Endothelial cell of umbilical vein (primary cell): ENCODE data around the gene COG5. TPM values are rescaled to one million over a fixed set of nuclear protein-coding genes. Genes with fewer than 3 reads are reported as not detected.

Experiments used
- BruUV-seq: library from RNA; stranded (reverse); fragments of 400-500 nt; replicated peaks from 2 replicates; lab custom pipeline; 2021; lab: Mats Ljungman, UMichigan
- CTCF ChIA-PET: fragments of 300-600, 350-600 bp; sonication (Branson Sonifier 250); formaldehyde crosslinking; loops from one replicate; lab custom pipeline; 2021; ENCODE audit warnings: antibody characterized with exemption, inconsistent platforms; lab: Charles Lee
- POLR2A ChIA-PET: fragments of 300-600, 350-600 bp; sonication (Branson Sonifier 250); formaldehyde crosslinking; loops from one replicate; lab custom pipeline; 2021; ENCODE audit warnings: antibody characterized with exemption, inconsistent platforms; lab: Charles Lee
- DNase-seq: peaks from one replicate; pipeline ENCODE4 v3.0.0-alpha.2; 2011; ENCODE audit warnings: low read depth, low spot score
- FAIRE-seq: peaks from 2 replicates; lab custom pipeline; 2011; peaks lifted over from hg19 to GRCh38; lab: Jason Lieb, UNC
- H2AFZ ChIP-seq: 2 replicates; pipeline ENCODE4 v1.6.0; 2012; ENCODE audit warnings: low read depth, low read length, control low read depth, inconsistent platforms
- H3K27ac ChIP-seq: 2 replicates; pipeline ENCODE4 v1.5.1; 2011; ENCODE audit warnings: low read depth, mild to moderate bottlenecking, control low read depth, low read length, moderate library complexity; ENCODE audit not compliant: insufficient read depth
- H3K27me3 ChIP-seq, 2 experiments: 2 replicates each; pipeline versions ENCODE4 v1.6.0 to v1.6.1; 2011; ENCODE audit warnings: low read length in 2 of 2, mixed read lengths in 1 of 2; ENCODE audit not compliant: control insufficient read depth in 2 of 2, insufficient read depth in 2 of 2
- H3K36me3 ChIP-seq, 2 experiments: 2 replicates in 1 of 2; 3 replicates in 1 of 2; pipeline ENCODE4 v1.5.1; 2011; ENCODE audit warnings: low read length in 2 of 2, mild to moderate bottlenecking in 1 of 2, moderate library complexity in 1 of 2; ENCODE audit not compliant: control insufficient read depth in 2 of 2, insufficient read depth in 2 of 2; ENCODE audit errors: extremely low read depth in 1 of 2
- H3K4me1 ChIP-seq: 3 replicates; pipeline ENCODE4 v1.5.1; 2011; ENCODE audit warnings: mild to moderate bottlenecking, low read length; ENCODE audit not compliant: control insufficient read depth, insufficient read depth; ENCODE audit errors: extremely low read depth
- H3K4me2 ChIP-seq: 2 replicates; pipeline ENCODE4 v1.6.1; 2011; ENCODE audit warnings: low read length, control low read depth, mixed read lengths; ENCODE audit not compliant: insufficient read depth
- H3K4me3 ChIP-seq, 3 experiments: fragments of 200-600 bp in 1 of 3; sonication (generic), shearing (Covaris generic) in 1 of 3; replicated peaks in 1 of 3; 2 replicates each; pipeline ENCODE4 v1.5.1; 2011 to 2016; ENCODE audit warnings: control low read depth in 3 of 3, low read length in 3 of 3, mild to moderate bottlenecking in 2 of 3, inconsistent platforms in 1 of 3, low read depth in 1 of 3, moderate library complexity in 1 of 3; ENCODE audit not compliant: insufficient read depth in 1 of 3
- H3K79me2 ChIP-seq: 2 replicates; pipeline ENCODE4 v1.6.0; 2012; ENCODE audit warnings: low read length, inconsistent platforms; ENCODE audit not compliant: control insufficient read depth, insufficient read depth
- H3K9ac ChIP-seq: replicated peaks from 2 replicates; pipeline ENCODE3; 2011; ENCODE audit warnings: low read length, control low read depth; ENCODE audit not compliant: insufficient read depth; ENCODE audit errors: extremely low read depth
- H3K9me1 ChIP-seq: replicated peaks from 3 replicates; pipeline ENCODE4 v1.6.0; 2011; ENCODE audit warnings: mild to moderate bottlenecking, low read length; ENCODE audit not compliant: control insufficient read depth, insufficient read depth; ENCODE audit errors: extremely low read depth
- H3K9me3 ChIP-seq: replicated peaks from 2 replicates; pipeline ENCODE4 v1.5.1; 2012; ENCODE audit warnings: low read length, inconsistent platforms; ENCODE audit not compliant: control insufficient read depth, insufficient read depth
- H4K20me1 ChIP-seq: replicated peaks from 2 replicates; pipeline ENCODE3; 2011; ENCODE audit warnings: mild to moderate bottlenecking, low read length; ENCODE audit not compliant: control insufficient read depth, insufficient read depth; ENCODE audit errors: extremely low read depth
- EZH2 ChIP-seq: IDR thresholded peaks from 2 replicates; pipeline ENCODE4 v1.6.1; 2012; ENCODE audit warnings: borderline replicate concordance, low read depth, mild to moderate bottlenecking, moderate library complexity, low read length, inconsistent platforms; ENCODE audit not compliant: severe bottlenecking
- FOS ChIP-seq: IDR thresholded peaks from 2 replicates; pipeline ENCODE4 v1.6.1; 2011; ENCODE audit warnings: mild to moderate bottlenecking, low read length, moderate library complexity, borderline replicate concordance; ENCODE audit not compliant: insufficient read depth
- GATA2 ChIP-seq: IDR thresholded peaks from 2 replicates; pipeline ENCODE4 v1.7.0; 2011; ENCODE audit warnings: low read depth, mild to moderate bottlenecking, moderate library complexity, mixed read lengths, low read length; ENCODE audit not compliant: insufficient read length, insufficient read depth
- JUN ChIP-seq: IDR thresholded peaks from 2 replicates; pipeline ENCODE4 v1.6.1; 2011; ENCODE audit warnings: borderline replicate concordance, low read depth; ENCODE audit not compliant: insufficient read length, insufficient read depth
- MAX ChIP-seq: IDR thresholded peaks from 2 replicates; pipeline ENCODE4 v1.6.1; 2011; ENCODE audit not compliant: insufficient read depth, insufficient read length
- MYC ChIP-seq: IDR thresholded peaks from one replicate; pipeline ENCODE4 v1.6.1; 2011; ENCODE audit warnings: mild to moderate bottlenecking, low read depth, low read length
- POLR2A ChIP-seq: IDR thresholded peaks from 2 replicates; pipeline ENCODE4 v1.6.1; 2012; ENCODE audit warnings: low read depth, mild to moderate bottlenecking, control low read depth, low read length
- POLR2AphosphoS5 ChIP-seq: IDR thresholded peaks from 2 replicates; pipeline ENCODE4 v1.6.1; 2012; ENCODE audit warnings: low read depth, mild to moderate bottlenecking, control low read depth, low read length, moderate library complexity; ENCODE audit not compliant: insufficient read depth
- dilution Hi-C: fragments of 300-500 bp; cut with MboI; formaldehyde crosslinking; loops from one replicate; pipeline ENCODE4 v1.15.0; 2019; ENCODE audit warnings: low sequenced_read_pairs; ENCODE audit not compliant: extremely low pct_ligation_motif_present
- intact Hi-C: fragments of 100-400 bp; cut with micrococcal nuclease; formaldehyde crosslinking; loops from one replicate; pipeline ENCODE4 v1.10.0; 2022
- polyA plus RNA-seq, 4 experiments: library from polyadenylated mRNA; depleted of rRNA in 3 of 4; stranded (reverse) in 3 of 4; unstranded in 1 of 4; fragments of >200 nt; gene quantifications; 2 replicates each; pipeline versions ENCODE4 v1.2.1 to v1.2.3, GENCODE V29; 2011 to 2012; ENCODE audit warnings: missing spikeins in 1 of 4
- total RNA-seq: library from RNA; stranded (reverse); gene quantifications from 2 replicates; pipeline ENCODE4 v1.2.3, GENCODE V29; 2021
- TF ChIP-seq, protein P1 (sequence below), 2 donors: IDR thresholded peaks; 1 replicate in 1 of 2; 2 replicates in 1 of 2; pipeline ENCODE4 v1.5.1; 2011; ENCODE audit warnings: low read length in 2 of 2, mild to moderate bottlenecking in 2 of 2, moderate library complexity in 2 of 2, control low read depth in 1 of 2, inconsistent platforms in 1 of 2, low read depth in 1 of 2; ENCODE audit not compliant: insufficient read depth in 1 of 2; ENCODE audit errors: extremely low read depth in 1 of 2

COG5 gene
- total and polyA plus RNA-seq, 2 donors (not counting 3 experiments of a cell fraction or from before 2014, with no cell fraction given), result 18.8 to 45.3 TPM

- peak overlapping the region; percentile 16 for H3K4me2 ChIP-seq
- no TSS peak for BruUV-seq
- ChIA-PET CTCF (no interaction called here), POLR2A (no interaction called here)
- TF ChIP-seq POLR2AphosphoS5, result no peak
- no peak for TF ChIP-seq MYC
- TF ChIP-seq, protein P1, sequence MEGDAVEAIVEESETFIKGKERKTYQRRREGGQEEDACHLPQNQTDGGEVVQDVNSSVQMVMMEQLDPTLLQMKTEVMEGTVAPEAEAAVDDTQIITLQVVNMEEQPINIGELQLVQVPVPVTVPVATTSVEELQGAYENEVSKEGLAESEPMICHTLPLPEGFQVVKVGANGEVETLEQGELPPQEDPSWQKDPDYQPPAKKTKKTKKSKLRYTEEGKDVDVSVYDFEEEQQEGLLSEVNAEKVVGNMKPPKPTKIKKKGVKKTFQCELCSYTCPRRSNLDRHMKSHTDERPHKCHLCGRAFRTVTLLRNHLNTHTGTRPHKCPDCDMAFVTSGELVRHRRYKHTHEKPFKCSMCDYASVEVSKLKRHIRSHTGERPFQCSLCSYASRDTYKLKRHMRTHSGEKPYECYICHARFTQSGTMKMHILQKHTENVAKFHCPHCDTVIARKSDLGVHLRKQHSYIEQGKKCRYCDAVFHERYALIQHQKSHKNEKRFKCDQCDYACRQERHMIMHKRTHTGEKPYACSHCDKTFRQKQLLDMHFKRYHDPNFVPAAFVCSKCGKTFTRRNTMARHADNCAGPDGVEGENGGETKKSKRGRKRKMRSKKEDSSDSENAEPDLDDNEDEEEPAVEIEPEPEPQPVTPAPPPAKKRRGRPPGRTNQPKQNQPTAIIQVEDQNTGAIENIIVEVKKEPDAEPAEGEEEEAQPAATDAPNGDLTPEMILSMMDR (IDR thresholded peaks at IDR 0.05; ENCODE audit: extremely low read depth in 1 of 2, insufficient read depth in 1 of 2, low read depth in 1 of 2, low read length in 2 of 2), result no peak
- no peak for TF ChIP-seq MAX
- TF ChIP-seq POLR2A, result no peak
- TF ChIP-seq EZH2, result no peak
- no peak for TF ChIP-seq JUN
- no peak for TF ChIP-seq GATA2
- no peak for TF ChIP-seq FOS
- dilution Hi-C loops, result no loop called here
- intact Hi-C loops, result loop anchor here (5.0 to 10.0 kb wide), 2 partner anchors 99 to 164 kb away; no protein-coding TSS in a partner anchor
- H3K9me1 ChIP-seq, result no peaks in the 10 kb centered on the region
- peaks cover 33% of the 10 kb centered on the region for H3K4me1 ChIP-seq
- no peak overlapping the region for H3K9ac ChIP-seq
- no peaks in the 10 kb centered on the region for H3K27me3 ChIP-seq
- DNase-seq, result no peak
- H3K79me2 ChIP-seq, result peaks cover 42% of the 10 kb centered on the region
- no peak overlapping the region for H3K27ac ChIP-seq
- no peaks in the 10 kb centered on the region for H4K20me1 ChIP-seq
- H3K9me3 ChIP-seq, result no peaks in the 10 kb centered on the region
- H3K4me3 ChIP-seq, result no peak overlapping the region
- peaks cover 0 to 8% of the 10 kb centered on the region in 2 experiments for H3K36me3 ChIP-seq
- H2AFZ ChIP-seq, result no peak overlapping the region
- no peak for FAIRE-seq
Measured at GRCh38 chr7:107560898-107561516, 2.7 kb downstream of the COG5 start.
